Measurements from ENCODE around the gene SPDYE1. TPM values are rescaled to one million over a fixed set of nuclear protein-coding genes. Genes with fewer than 3 reads are reported as not detected.

SPDYE1 gene
- total and polyA plus RNA-seq, 2 donors (not counting 1 experiment from before 2014, with no cell fraction given), result under 0.01 TPM; not detected in 1

DNA sequence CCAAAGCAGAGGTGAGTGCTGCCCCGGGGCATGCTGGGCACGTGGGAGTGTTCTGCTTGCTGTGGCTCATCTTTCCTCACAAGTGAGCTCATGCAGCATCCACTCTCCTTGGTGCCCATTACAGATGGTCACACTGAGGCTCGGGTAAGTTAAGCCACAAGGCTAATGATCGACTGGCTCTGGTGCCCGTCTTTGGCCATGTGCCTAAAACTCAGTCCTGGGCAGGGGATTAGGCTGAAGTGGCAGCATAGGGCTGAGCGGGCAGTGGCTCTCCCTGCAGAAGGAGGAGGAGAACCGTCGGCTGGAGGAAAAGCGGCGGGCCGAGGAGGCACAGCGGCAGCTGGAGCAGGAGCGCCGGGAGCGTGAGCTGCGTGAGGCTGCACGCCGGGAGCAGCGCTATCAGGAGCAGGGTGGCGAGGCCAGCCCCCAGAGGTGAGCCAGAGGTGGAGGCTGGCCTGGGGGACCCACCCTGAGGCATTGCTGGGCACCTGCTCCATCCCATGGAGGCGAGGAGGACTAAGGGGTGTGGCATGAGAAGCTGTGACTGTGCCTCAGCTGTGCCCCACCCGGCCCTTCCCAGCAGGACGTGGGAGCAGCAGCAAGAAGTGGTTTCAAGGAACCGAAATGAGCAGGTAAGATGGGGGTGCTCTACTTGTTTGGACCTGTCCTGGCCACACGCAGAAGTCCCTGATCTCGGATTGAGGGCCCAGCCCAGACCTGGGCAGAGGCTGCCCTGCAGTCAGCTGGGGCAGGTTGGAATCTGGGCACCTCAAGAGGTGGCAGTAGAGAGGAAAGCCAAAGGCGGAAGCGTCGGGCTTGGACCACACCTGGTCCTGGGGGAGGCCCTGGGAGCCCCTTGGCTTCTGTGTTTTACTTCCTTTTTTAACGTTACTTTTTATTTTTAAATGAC, 60.4 kb downstream of the SPDYE1 start:
- Histone ChIP-seq H2AFZ (ENCODE audit: low read length) (no peak overlapping the region), H3K4me1 (ENCODE audit: control insufficient read depth, extremely low read depth, insufficient read depth, low read length) (no peaks in the 10 kb centered on the region), H3K9me3 (ENCODE audit: control insufficient read depth, insufficient read depth, low read depth, low read length) (no peaks in the 10 kb centered on the region), H4K20me1 (ENCODE audit: control insufficient read depth, extremely low read depth, insufficient read depth, low read length) (no peaks in the 10 kb centered on the region), H3K4me3 (replicated peaks in 1 of 4; ENCODE audit: control extremely low read depth in 1 of 4, insufficient read depth in 1 of 4, low read depth in 3 of 4, low read length in 4 of 4) (no peak overlapping the region), H3K36me3 (ENCODE audit: control insufficient read depth, insufficient read depth, low read length) (peaks cover 35% of the 10 kb centered on the region), H3K9ac (ENCODE audit: insufficient read depth, low read length) (no peak overlapping the region), H3K4me2 (ENCODE audit: extremely low read depth, insufficient read depth, low read length) (no peak overlapping the region), H3K27ac (ENCODE audit: insufficient read depth, low read length) (no peak overlapping the region), H3K79me2 (ENCODE audit: control insufficient read depth, insufficient read depth, low read length) (peaks cover 1% of the 10 kb centered on the region), H3K27me3 (ENCODE audit: control insufficient read depth, insufficient read depth, low read length) (no peaks in the 10 kb centered on the region)
- TF ChIP-seq EZH2 (IDR thresholded peaks at IDR 0.05; ENCODE audit: low read length, missing control alignments), result no peak
- TF ChIP-seq, protein P1, sequence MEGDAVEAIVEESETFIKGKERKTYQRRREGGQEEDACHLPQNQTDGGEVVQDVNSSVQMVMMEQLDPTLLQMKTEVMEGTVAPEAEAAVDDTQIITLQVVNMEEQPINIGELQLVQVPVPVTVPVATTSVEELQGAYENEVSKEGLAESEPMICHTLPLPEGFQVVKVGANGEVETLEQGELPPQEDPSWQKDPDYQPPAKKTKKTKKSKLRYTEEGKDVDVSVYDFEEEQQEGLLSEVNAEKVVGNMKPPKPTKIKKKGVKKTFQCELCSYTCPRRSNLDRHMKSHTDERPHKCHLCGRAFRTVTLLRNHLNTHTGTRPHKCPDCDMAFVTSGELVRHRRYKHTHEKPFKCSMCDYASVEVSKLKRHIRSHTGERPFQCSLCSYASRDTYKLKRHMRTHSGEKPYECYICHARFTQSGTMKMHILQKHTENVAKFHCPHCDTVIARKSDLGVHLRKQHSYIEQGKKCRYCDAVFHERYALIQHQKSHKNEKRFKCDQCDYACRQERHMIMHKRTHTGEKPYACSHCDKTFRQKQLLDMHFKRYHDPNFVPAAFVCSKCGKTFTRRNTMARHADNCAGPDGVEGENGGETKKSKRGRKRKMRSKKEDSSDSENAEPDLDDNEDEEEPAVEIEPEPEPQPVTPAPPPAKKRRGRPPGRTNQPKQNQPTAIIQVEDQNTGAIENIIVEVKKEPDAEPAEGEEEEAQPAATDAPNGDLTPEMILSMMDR (conservative IDR thresholded peaks at IDR 0.05 in 1 of 2, IDR thresholded peaks at IDR 0.05 in 1 of 2; ENCODE audit: low read depth in 1 of 2, low read length in 2 of 2), result no peak
- no peak for DNase-seq (ENCODE audit: low read depth in 2 of 2)

DNA sequence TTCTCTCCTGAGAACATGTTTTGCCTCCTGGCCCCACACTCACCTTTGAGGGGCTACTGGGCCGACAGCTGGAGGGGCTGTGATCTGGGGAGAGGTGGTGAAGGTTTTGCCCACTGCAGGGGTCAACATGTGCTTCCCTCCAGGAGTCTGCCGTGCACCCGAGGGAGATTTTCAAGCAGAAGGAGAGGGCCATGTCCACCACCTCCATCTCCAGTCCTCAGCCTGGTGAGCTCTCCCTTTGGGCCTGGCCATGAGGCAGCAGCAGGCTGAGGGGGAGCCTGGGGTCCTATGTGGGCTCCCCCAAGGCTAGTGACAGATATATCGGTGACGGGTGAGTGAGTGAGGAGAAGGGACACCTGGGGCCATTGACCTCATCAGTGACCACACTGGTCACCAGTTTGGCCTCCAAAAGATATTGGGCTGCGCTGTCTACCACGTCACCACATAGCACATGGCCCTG, 61.1 kb downstream of the SPDYE1 start:
- no peaks in the 10 kb centered on the region for H3K4me1 ChIP-seq (ENCODE audit: control insufficient read depth, extremely low read depth, insufficient read depth, low read length)
- H3K36me3 ChIP-seq (ENCODE audit: control insufficient read depth, insufficient read depth, low read length), result peaks cover 35% of the 10 kb centered on the region
- no peaks in the 10 kb centered on the region for H4K20me1 ChIP-seq (ENCODE audit: control insufficient read depth, extremely low read depth, insufficient read depth, low read length)

More for the DNA sequence above, 61.1 kb downstream of the SPDYE1 start:
- Histone ChIP-seq H3K27ac (ENCODE audit: insufficient read depth, low read length) (no peak overlapping the region), H2AFZ (ENCODE audit: low read length) (no peak overlapping the region), H3K9me3 (ENCODE audit: control insufficient read depth, insufficient read depth, low read depth, low read length) (no peaks in the 10 kb centered on the region), H3K4me2 (ENCODE audit: extremely low read depth, insufficient read depth, low read length) (no peak overlapping the region), H3K27me3 (ENCODE audit: control insufficient read depth, insufficient read depth, low read length) (no peaks in the 10 kb centered on the region), H3K9ac (ENCODE audit: insufficient read depth, low read length) (no peak overlapping the region), H3K79me2 (ENCODE audit: control insufficient read depth, insufficient read depth, low read length) (peaks cover 1% of the 10 kb centered on the region), H3K4me3 (replicated peaks in 1 of 4; ENCODE audit: control extremely low read depth in 1 of 4, insufficient read depth in 1 of 4, low read depth in 3 of 4, low read length in 4 of 4) (no peak overlapping the region)
- TF ChIP-seq, protein P1 (conservative IDR thresholded peaks at IDR 0.05 in 1 of 2, IDR thresholded peaks at IDR 0.05 in 1 of 2; ENCODE audit: low read depth in 1 of 2, low read length in 2 of 2), result no peak
- no peak for DNase-seq (ENCODE audit: low read depth in 2 of 2)

Measured in fibroblast of lung (primary cell).